ENCODE measurements around the gene HPCAL1.
A peak's percentile ranks its signal among the peaks of the same experiment; 100 is the strongest.

The HPCAL1 gene

GRCh38 chr2:10316860-10317259, 14.2 kb downstream of the HPCAL1 start:
- Histone ChIP-seq H3K9me2 (replicated peaks; ENCODE audit: low read depth, low read length) (no peaks in the 10 kb centered on the region), H3K9ac (ENCODE audit: low read depth, low read length, poor library complexity, severe bottlenecking) (no peak overlapping the region), H3K4me1 (ENCODE audit: insufficient read depth, low read length, poor library complexity, severe bottlenecking) (no peaks in the 10 kb centered on the region), H2AFZ (ENCODE audit: low read length) (no peak overlapping the region), H3K36me3 (ENCODE audit: insufficient read depth, low read length) (peaks cover 7% of the 10 kb centered on the region; the same call in 1 of the 2 replicates), H3K27me3 (ENCODE audit: insufficient read depth, low read length, poor library complexity, severe bottlenecking) (no peaks in the 10 kb centered on the region), H3K4me2 (ENCODE audit: low read depth, low read length, poor library complexity, severe bottlenecking) (no peak overlapping the region), H3K4me3 (ENCODE audit: low read length, poor library complexity, severe bottlenecking) (no peak overlapping the region), H3F3A (ENCODE audit: low read depth) (no peaks in the 10 kb centered on the region), H3K79me2 (ENCODE audit: insufficient read depth, low read length) (peaks cover 90% of the 10 kb centered on the region; the same call in 1 of the 2 replicates), H3K9me3 (ENCODE audit: insufficient read depth, low read depth, low read length) (no peaks in the 10 kb centered on the region), H4K20me1 (ENCODE audit: insufficient read depth, low read length, poor library complexity, severe bottlenecking) (peaks cover 3% of the 10 kb centered on the region)
- TF ChIP-seq EZH2phosphoT487 (IDR thresholded peaks at IDR 0.05; ENCODE audit: borderline replicate concordance): no peak
- no peak for TF ChIP-seq CTCF (conservative IDR thresholded peaks at IDR 0.05; ENCODE audit: low read length)

GRCh38 chr2:10317646-10318045, 14.9 kb downstream of the HPCAL1 start:
- Histone ChIP-seq H3K36me3 (ENCODE audit: insufficient read depth, low read length) (no peaks in the 10 kb centered on the region; the same call in 1 of the 2 replicates), H3K9ac (ENCODE audit: low read depth, low read length, poor library complexity, severe bottlenecking) (no peak overlapping the region), H3K79me2 (ENCODE audit: insufficient read depth, low read length) (peaks cover 83% of the 10 kb centered on the region; the same call in 1 of the 2 replicates), H3F3A (ENCODE audit: low read depth) (no peaks in the 10 kb centered on the region), H4K20me1 (ENCODE audit: insufficient read depth, low read length, poor library complexity, severe bottlenecking) (peaks cover 3% of the 10 kb centered on the region), H2AFZ (ENCODE audit: low read length) (no peak overlapping the region), H3K4me2 (ENCODE audit: low read depth, low read length, poor library complexity, severe bottlenecking) (no peak overlapping the region), H3K4me1 (ENCODE audit: insufficient read depth, low read length, poor library complexity, severe bottlenecking) (no peaks in the 10 kb centered on the region), H3K4me3 (ENCODE audit: low read length, poor library complexity, severe bottlenecking) (no peak overlapping the region), H3K9me3 (ENCODE audit: insufficient read depth, low read depth, low read length) (no peaks in the 10 kb centered on the region), H3K27me3 (ENCODE audit: insufficient read depth, low read length, poor library complexity, severe bottlenecking) (no peaks in the 10 kb centered on the region), H3K9me2 (replicated peaks; ENCODE audit: low read depth, low read length) (no peaks in the 10 kb centered on the region)
- TF ChIP-seq CTCF (conservative IDR thresholded peaks at IDR 0.05; ENCODE audit: low read length) (peak; percentile 46), EZH2phosphoT487 (IDR thresholded peaks at IDR 0.05; ENCODE audit: borderline replicate concordance) (no peak)

- Histone ChIP-seq H3K4me2 (ENCODE audit: low read depth, low read length, poor library complexity, severe bottlenecking) (no peak overlapping the region), H2AFZ (ENCODE audit: low read length) (no peak overlapping the region), H3K9me2 (replicated peaks; ENCODE audit: low read depth, low read length) (no peaks in the 10 kb centered on the region), H3K9ac (ENCODE audit: low read depth, low read length, poor library complexity, severe bottlenecking) (no peak overlapping the region), H3K4me3 (ENCODE audit: low read length, poor library complexity, severe bottlenecking) (no peak overlapping the region), H3K36me3 (ENCODE audit: insufficient read depth, low read length) (no peaks in the 10 kb centered on the region), H3F3A (ENCODE audit: low read depth) (no peaks in the 10 kb centered on the region), H3K4me1 (ENCODE audit: insufficient read depth, low read length, poor library complexity, severe bottlenecking) (no peaks in the 10 kb centered on the region), H3K9me3 (ENCODE audit: insufficient read depth, low read depth, low read length) (no peaks in the 10 kb centered on the region), H4K20me1 (ENCODE audit: insufficient read depth, low read length, poor library complexity, severe bottlenecking) (peaks cover 3% of the 10 kb centered on the region), H3K79me2 (ENCODE audit: insufficient read depth, low read length) (peaks cover 83% of the 10 kb centered on the region; the same call in 1 of the 2 replicates), H3K27me3 (ENCODE audit: insufficient read depth, low read length, poor library complexity, severe bottlenecking) (no peaks in the 10 kb centered on the region)
- TF ChIP-seq CTCF (conservative IDR thresholded peaks at IDR 0.05; ENCODE audit: low read length): no peak
- no peak for TF ChIP-seq EZH2phosphoT487 (IDR thresholded peaks at IDR 0.05; ENCODE audit: borderline replicate concordance)
These were observed 15.6 kb downstream of the HPCAL1 start for GRCh38 chr2:10318345-10318744.

Measured in Loucy (cell line).